CD4-positive, alpha-beta memory T cell (primary cell): Measurements from ENCODE around the gene INPP5B. TPM values are rescaled to one million over a fixed set of nuclear protein-coding genes. Genes with fewer than 3 reads are reported as not detected.

ENCODE experiments used
- CTCF ChIA-PET: fragments of 350-600 bp; sonication (Branson Sonifier 250); formaldehyde crosslinking; loops from one replicate; lab custom pipeline; 2021; ENCODE audit warnings: inconsistent platforms; ENCODE audit not compliant: partially characterized antibody; lab: Charles Lee
- POLR2A ChIA-PET: fragments of 350-600 bp; sonication (Branson Sonifier 250); formaldehyde crosslinking; loops from one replicate; lab custom pipeline; 2021; ENCODE audit not compliant: partially characterized antibody; lab: Charles Lee
- DNase-seq, 5 donors: peaks; one replicate each; pipeline versions ENCODE4 v3.0.0 to v3.0.0-alpha.2; 2020 to 2022; ENCODE audit warnings: mixed read lengths in 1 of 5
- H3K27ac ChIP-seq: one replicate; pipeline ENCODE4 v1.7.0; 2013; ENCODE audit warnings: low read depth, low read length
- H3K27me3 ChIP-seq: 2 replicates; pipeline ENCODE4 v1.7.0; 2013; ENCODE audit warnings: mild to moderate bottlenecking, low read length, moderate library complexity; ENCODE audit not compliant: insufficient read depth
- H3K36me3 ChIP-seq: 2 replicates; pipeline ENCODE4 v1.7.0; 2013; ENCODE audit warnings: mild to moderate bottlenecking, low read length, moderate library complexity; ENCODE audit not compliant: insufficient read depth
- H3K4me1 ChIP-seq: 2 replicates; pipeline ENCODE4 v1.7.0; 2013; ENCODE audit warnings: mild to moderate bottlenecking, low read length, moderate library complexity; ENCODE audit not compliant: insufficient read depth
- H3K4me3 ChIP-seq, 2 donors: one replicate each; pipeline ENCODE4 v1.7.0; 2013; ENCODE audit warnings: low read length in 2 of 2, mild to moderate bottlenecking in 1 of 2
- H3K9me3 ChIP-seq, 2 donors: one replicate each; pipeline ENCODE4 v1.7.0; 2013; ENCODE audit warnings: low read length in 2 of 2, control low read depth in 1 of 2; ENCODE audit not compliant: control insufficient read depth in 1 of 2
- H3K27ac Mint-ChIP-seq, 7 donors: one replicate each; pipeline ENCODE4 v1.8.0; 2020 to 2021; ENCODE audit warnings: mixed read lengths in 7 of 7, mild to moderate bottlenecking in 6 of 7, inconsistent platforms in 3 of 7, moderate library complexity in 3 of 7
- H3K27me3 Mint-ChIP-seq, 2 donors: one replicate each; pipeline ENCODE4 v1.8.0; 2020 to 2021; ENCODE audit warnings: mixed read lengths in 2 of 2
- H3K36me3 Mint-ChIP-seq, 2 donors: one replicate each; pipeline ENCODE4 v1.8.0; 2020 to 2021; ENCODE audit warnings: mixed read lengths in 2 of 2, inconsistent platforms in 1 of 2, mild to moderate bottlenecking in 1 of 2
- H3K4me1 Mint-ChIP-seq, 4 donors: one replicate each; pipeline ENCODE4 v1.8.0; 2020 to 2021; ENCODE audit warnings: mixed read lengths in 4 of 4, mild to moderate bottlenecking in 1 of 4
- H3K4me3 Mint-ChIP-seq, 8 donors: one replicate each; pipeline ENCODE4 v1.8.0; 2020 to 2021; ENCODE audit warnings: mixed read lengths in 8 of 8, mild to moderate bottlenecking in 7 of 8, moderate library complexity in 6 of 8, inconsistent platforms in 3 of 8
- H3K9me3 Mint-ChIP-seq, 8 donors: one replicate each; pipeline ENCODE4 v1.8.0; 2020 to 2021; ENCODE audit warnings: mixed read lengths in 8 of 8, mild to moderate bottlenecking in 5 of 8, inconsistent platforms in 3 of 8, moderate library complexity in 1 of 8
- intact Hi-C: fragments of 100-400 bp; cut with micrococcal nuclease; formaldehyde crosslinking; loops from one replicate; pipeline ENCODE4 v1.15.1; 2023
- polyA plus RNA-seq, 2 donors: library from polyadenylated mRNA; unstranded; fragments of 300-500 nt; fragmentation: Illumina TruSeq; gene quantifications; one replicate each; pipeline ENCODE4 v1.2.3, GENCODE V29; 2021
- total RNA-seq, 2 experiments: library from RNA; stranded (reverse); gene quantifications; one replicate each; pipeline ENCODE4 v1.2.3, GENCODE V29; 2021

Gene INPP5B
- total and polyA plus RNA-seq, 4 experiments from 2014 or later: 8.9 to 35.7 (median 26.2) TPM

DNA sequence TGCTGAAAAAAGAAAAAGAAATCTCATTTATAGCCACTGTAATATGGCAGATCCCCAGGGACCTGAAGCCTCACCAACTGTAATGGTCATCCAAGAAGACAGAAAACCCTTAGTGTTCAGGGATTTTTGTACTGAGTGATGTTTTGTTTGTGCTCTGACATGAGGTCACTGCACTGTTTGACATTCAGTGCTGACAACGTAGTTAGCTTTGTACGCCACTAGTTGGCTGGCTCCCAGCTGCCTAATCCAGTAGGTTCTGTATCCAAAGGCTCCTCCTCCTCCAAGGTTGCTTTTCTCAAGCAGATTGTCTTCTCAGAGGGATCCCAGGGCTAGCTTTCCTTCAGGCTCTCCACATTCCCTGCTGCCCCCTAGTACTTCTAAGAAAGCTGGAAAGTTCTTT, 129.4 kb downstream of the INPP5B start:
- no peaks in the 10 kb centered on the region for H3K4me1 Mint-ChIP-seq
- no peak for DNase-seq
- no peak overlapping the region for H3K4me3 ChIP-seq
- H3K9me3 ChIP-seq: no peaks in the 10 kb centered on the region
- H3K36me3 Mint-ChIP-seq: peaks cover 40 to 56% of the 10 kb centered on the region in 2 donors
- H3K27ac ChIP-seq: no peak overlapping the region
- H3K27ac Mint-ChIP-seq: peak overlapping the region in 2 of 7 donors; percentile 27 to 52
- no peaks in the 10 kb centered on the region for H3K27me3 ChIP-seq
- H3K9me3 Mint-ChIP-seq: no peaks in the 10 kb centered on the region
- H3K36me3 ChIP-seq: peaks cover 32% of the 10 kb centered on the region
- ChIA-PET POLR2A (interaction anchor here (0.8 kb wide), 1 partner anchor 9 kb away, joined by 4 read pairs; the partner anchor contains the start of genes C1orf122 and YRDC), CTCF (interaction anchor here (0.9 to 1.4 kb wide), 2 partner anchors 33 to 42 kb away, joined by 3 to 5 read pairs; partner anchors contain the start of gene MTF1)
- no peak overlapping the region for H3K4me3 Mint-ChIP-seq
- no peaks in the 10 kb centered on the region for H3K4me1 ChIP-seq
- intact Hi-C loops: no loop called here
- no peaks in the 10 kb centered on the region for H3K27me3 Mint-ChIP-seq

DNA sequence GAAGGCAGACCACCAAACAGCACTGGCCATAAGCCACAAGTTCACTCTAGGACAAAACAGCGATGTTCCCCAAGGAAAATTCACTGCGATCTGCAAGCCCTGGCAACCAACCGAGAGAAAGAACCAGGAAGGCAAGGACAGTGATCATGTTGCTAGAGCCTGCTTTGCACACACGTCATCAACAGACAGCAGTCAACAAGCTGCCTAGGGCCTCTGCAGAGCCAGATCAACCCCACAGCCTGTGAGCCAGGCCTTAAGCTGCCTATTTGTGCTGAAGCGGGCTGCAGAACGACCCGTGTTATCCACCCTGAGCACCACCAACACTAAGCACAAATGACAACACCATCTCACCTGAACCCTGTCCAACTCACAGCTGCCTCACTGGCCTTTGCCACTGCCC, 132.6 kb downstream of the INPP5B start:
- H3K27ac Mint-ChIP-seq: peak overlapping the region in 1 of 7 donors; percentile 12
- peaks cover 12% of the 10 kb centered on the region for H3K36me3 ChIP-seq
- CTCF ChIA-PET: no interaction called here

DNA sequence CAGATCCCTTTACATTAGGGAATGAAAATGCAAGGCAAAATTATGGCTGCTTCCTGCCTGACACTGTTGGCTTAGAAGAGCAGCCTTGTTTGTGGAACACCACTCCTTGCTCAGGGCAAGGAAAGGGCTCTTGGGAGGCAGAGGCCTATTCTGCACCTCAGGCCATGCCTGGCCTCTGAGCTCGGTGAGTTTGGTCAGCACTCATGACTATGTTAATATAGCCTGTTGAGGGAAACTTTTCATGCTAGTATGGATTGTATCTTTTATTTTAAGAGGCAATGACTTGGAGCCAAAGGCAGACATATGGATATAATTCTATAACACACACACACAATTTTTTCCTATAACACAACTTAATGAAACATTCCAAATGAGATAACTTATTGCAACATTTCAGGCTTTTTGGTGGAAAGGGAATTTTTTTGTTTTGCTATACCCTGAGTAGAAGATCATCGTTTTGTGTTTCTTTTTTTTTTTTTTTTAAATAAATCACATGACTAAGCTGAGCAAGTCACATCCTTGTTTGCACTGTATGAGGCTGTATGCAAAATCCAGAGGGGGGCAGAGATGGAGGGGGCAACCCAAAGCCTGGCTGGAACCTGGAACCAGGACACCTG, 133.2 kb downstream of the INPP5B start:
- Histone ChIP-seq H3K9me3 (no peaks in the 10 kb centered on the region), H3K4me1 (peaks cover 15% of the 10 kb centered on the region), H3K27ac (no peak overlapping the region), H3K27me3 (no peaks in the 10 kb centered on the region), H3K4me3 (no peak overlapping the region), H3K36me3 (peaks cover 12% of the 10 kb centered on the region)
- Mint-ChIP-seq H3K4me3 (no peak overlapping the region), H3K36me3 (peaks cover 20 to 42% of the 10 kb centered on the region in 2 donors), H3K4me1 (peaks cover 7 to 22% (median 15%) of the 10 kb centered on the region in 4 donors), H3K27ac (no peak overlapping the region), H3K27me3 (no peaks in the 10 kb centered on the region), H3K9me3 (no peaks in the 10 kb centered on the region)
- DNase-seq: no peak
- CTCF ChIA-PET: no interaction called here
- POLR2A ChIA-PET: no interaction called here
- intact Hi-C loops: no loop called here

More for the DNA sequence above, 132.6 kb downstream of the INPP5B start:
- H3K9me3 ChIP-seq: no peaks in the 10 kb centered on the region
- H3K4me1 Mint-ChIP-seq: peaks cover 6 to 15% (median 10%) of the 10 kb centered on the region in 4 donors
- H3K4me1 ChIP-seq: peaks cover 9% of the 10 kb centered on the region
- POLR2A ChIA-PET: no interaction called here
- no peaks in the 10 kb centered on the region for H3K27me3 Mint-ChIP-seq
- intact Hi-C loops: no loop called here
- H3K4me3 Mint-ChIP-seq: no peak overlapping the region
- no peaks in the 10 kb centered on the region for H3K27me3 ChIP-seq
- DNase-seq: no peak
- no peaks in the 10 kb centered on the region for H3K9me3 Mint-ChIP-seq
- no peak overlapping the region for H3K4me3 ChIP-seq
- no peak overlapping the region for H3K27ac ChIP-seq
- H3K36me3 Mint-ChIP-seq: peaks cover 20 to 41% of the 10 kb centered on the region in 2 donors

DNA sequence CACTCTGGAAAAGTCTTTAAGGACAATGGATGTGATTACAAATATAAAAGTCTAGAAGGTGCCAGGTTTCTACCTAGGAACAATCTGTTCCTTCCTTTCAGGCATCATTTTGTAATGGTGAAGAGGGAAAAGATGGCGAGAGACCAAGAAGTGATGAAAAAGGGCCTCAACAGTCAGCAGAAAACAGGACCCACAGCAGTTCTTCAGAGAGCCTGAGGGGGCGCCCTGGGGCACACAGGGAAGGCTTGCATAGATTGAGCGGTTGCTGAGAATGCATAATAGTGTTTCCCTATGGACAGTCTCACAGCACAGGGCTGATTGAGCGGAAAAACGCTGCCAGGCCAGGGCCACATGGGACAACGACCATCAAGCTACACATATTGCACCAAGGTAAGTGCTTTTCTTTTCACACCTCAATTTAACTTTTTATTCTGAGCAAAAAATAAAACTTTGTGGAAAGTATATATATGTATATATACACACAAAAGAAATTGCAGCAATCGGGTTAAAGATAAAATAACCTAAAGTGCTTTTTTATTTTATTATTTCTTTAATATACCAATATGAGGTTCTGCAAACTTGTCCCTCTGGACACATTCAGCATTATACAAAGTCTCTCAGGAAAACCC, 135.7 kb downstream of the INPP5B start:
- Histone ChIP-seq H3K9me3 (no peaks in the 10 kb centered on the region), H3K4me3 (no peak overlapping the region), H3K4me1 (peaks cover 29% of the 10 kb centered on the region), H3K27ac (peak overlapping the region; percentile 1), H3K36me3 (no peaks in the 10 kb centered on the region), H3K27me3 (no peaks in the 10 kb centered on the region)
- Mint-ChIP-seq H3K4me1 (peaks cover 11 to 38% (median 25%) of the 10 kb centered on the region in 4 donors), H3K4me3 (peak overlapping the region in 1 of 8 donors; percentile 82), H3K27ac (peak overlapping the region; percentile 58 to 88 (median 68)), H3K27me3 (no peaks in the 10 kb centered on the region), H3K9me3 (no peaks in the 10 kb centered on the region), H3K36me3 (peaks cover 12 to 38% of the 10 kb centered on the region in 2 donors)
- peak; percentile 54 to 69 (median 60) for DNase-seq
- intact Hi-C loops: no loop called here
- ChIA-PET CTCF (interaction anchor here (1.7 to 2.0 kb wide), 2 partner anchors 11 to 48 kb away, joined by 6 to 9 read pairs; partner anchors contain the start of gene MTF1), POLR2A (no interaction called here)

Other genes starting within 250 kb of the INPP5B start
- gene EPHA10, start 181.9 kb downstream of the INPP5B start, total RNA-seq: under 1 TPM in 1 of 2 experiments, not detected in 1; 0.36 TPM
- gene EPHA10, start 181.9 kb downstream of the INPP5B start, polyA plus RNA-seq: not detected
- 1 to 10 TPM; 1.9 to 2.3 TPM for gene MANEAL, start 153.2 kb downstream of the INPP5B start, total RNA-seq
- 1 to 10 TPM in 1 of 2 donors, under 1 TPM in 1; 0.58 to 1.3 TPM for gene MANEAL, start 153.2 kb downstream of the INPP5B start, polyA plus RNA-seq
- 10 to 100 TPM; 12.4 to 13.9 TPM for gene C1orf122, start 139.3 kb downstream of the INPP5B start, total RNA-seq
- 10 to 100 TPM; 21.9 to 28.9 TPM for gene C1orf122, start 139.3 kb downstream of the INPP5B start, polyA plus RNA-seq
- gene YRDC, start 138.8 kb downstream of the INPP5B start, total RNA-seq: 10 to 100 TPM; 13.8 to 14.1 TPM
- gene YRDC, start 138.8 kb downstream of the INPP5B start, polyA plus RNA-seq: 10 to 100 TPM; 21.4 to 28.6 TPM
- 10 to 100 TPM; 30.1 to 32.5 TPM for gene MTF1, start 87.5 kb downstream of the INPP5B start, total RNA-seq
- gene MTF1, start 87.5 kb downstream of the INPP5B start, polyA plus RNA-seq: 10 to 100 TPM; 12.4 to 21.6 TPM
- gene SF3A3, start 43.0 kb upstream of the INPP5B start, total RNA-seq: 10 to 100 TPM; 74.0 to 74.6 TPM
- gene SF3A3, start 43.0 kb upstream of the INPP5B start, polyA plus RNA-seq: 100 to 1,000 TPM in 1 of 2 donors, 10 to 100 TPM in 1; 99.5 to 111 TPM
- gene FHL3, start 58.5 kb upstream of the INPP5B start, total RNA-seq: 1 to 10 TPM; 3.7 to 5.0 TPM
- gene FHL3, start 58.5 kb upstream of the INPP5B start, polyA plus RNA-seq: 1 to 10 TPM; 3.4 to 3.7 TPM
- 10 to 100 TPM; 17.3 to 17.5 TPM for gene UTP11, start 65.7 kb upstream of the INPP5B start, total RNA-seq
- gene UTP11, start 65.7 kb upstream of the INPP5B start, polyA plus RNA-seq: 10 to 100 TPM; 21.0 to 21.9 TPM
- gene POU3F1, start 99.7 kb upstream of the INPP5B start, total RNA-seq: under 1 TPM; 0.14 to 0.15 TPM
- gene POU3F1, start 99.7 kb upstream of the INPP5B start, polyA plus RNA-seq: under 1 TPM in 1 of 2 donors, not detected in 1; 0.08 TPM